SK-N-SH treated with all-trans-retinoic acid at 6 μM for 48 hours (cell line): ENCODE results near the gene PRAMEF1.

Source experiments
- ATAC-seq: fragments of 200-7000 bp; cut with Tn5 transposase; 3 replicates; pipeline ENCODE4 v1.9.1; 2020; ENCODE audit warnings: mild to moderate bottlenecking, moderate library complexity
- ARNTL ChIP-seq: fragments of 450-650 bp; formaldehyde crosslinking; IDR thresholded peaks from 2 replicates; pipeline ENCODE4 v1.5.0; 2020; ENCODE audit warnings: low read depth, mild to moderate bottlenecking, moderate library complexity, borderline replicate concordance
- CREB5 ChIP-seq: fragments of 250-450 bp; sonication (Bioruptor Pico); IDR thresholded peaks from 2 replicates; pipeline ENCODE4 v1.5.1; 2020; ENCODE audit warnings: low read depth, mild to moderate bottlenecking, moderate library complexity
- CSDC2 ChIP-seq: fragments of 250-450 bp; sonication (Bioruptor Pico); IDR thresholded peaks from 2 replicates; pipeline ENCODE4 v1.5.0; 2020; ENCODE audit warnings: mild to moderate bottlenecking, moderate library complexity
- CSRNP3 ChIP-seq: fragments of 250-450 bp; sonication (Bioruptor Pico); IDR thresholded peaks from 2 replicates; pipeline ENCODE4 v1.5.1; 2021; ENCODE audit warnings: mild to moderate bottlenecking, moderate library complexity
- ESRRG ChIP-seq: fragments of 250-450 bp; sonication (Bioruptor Pico); IDR thresholded peaks from 2 replicates; pipeline ENCODE4 v1.6.1; 2021; ENCODE audit warnings: mild to moderate bottlenecking
- GLIS3 ChIP-seq: fragments of 250-450 bp; sonication (Bioruptor Pico); IDR thresholded peaks from 2 replicates; pipeline ENCODE4 v1.5.0; 2020; ENCODE audit warnings: mild to moderate bottlenecking, moderate library complexity
- ISL1 ChIP-seq: fragments of 250-450 bp; sonication (Bioruptor Pico); IDR thresholded peaks from 2 replicates; pipeline ENCODE4 v2.1.2; 2022; ENCODE audit warnings: mild to moderate bottlenecking, moderate library complexity
- OSR1 ChIP-seq: fragments of 250-450 bp; sonication (Bioruptor Pico); IDR thresholded peaks from 2 replicates; pipeline ENCODE4 v1.8.0; 2022; ENCODE audit warnings: moderate library complexity, mild to moderate bottlenecking, inconsistent platforms
- PATZ1 ChIP-seq: fragments of 250-450 bp; sonication (Bioruptor Pico); IDR thresholded peaks from 2 replicates; pipeline ENCODE4 v1.8.0; 2020; ENCODE audit warnings: mild to moderate bottlenecking, moderate library complexity, borderline replicate concordance
- PPARA ChIP-seq: fragments of 250-450 bp; sonication (Bioruptor Pico); IDR thresholded peaks from 2 replicates; pipeline ENCODE4 v1.5.0; 2020; ENCODE audit warnings: mild to moderate bottlenecking, borderline replicate concordance
- RARB ChIP-seq: fragments of 250-450 bp; sonication (Bioruptor Pico); IDR thresholded peaks from 2 replicates; pipeline ENCODE4 v1.8.0; 2021; ENCODE audit warnings: mild to moderate bottlenecking, moderate library complexity
- SNAI2 ChIP-seq: fragments of 250-450 bp; sonication (Bioruptor Pico); IDR thresholded peaks from 2 replicates; pipeline ENCODE4 v1.5.0; 2020; ENCODE audit warnings: mild to moderate bottlenecking, moderate library complexity
- TCF4 ChIP-seq: fragments of 250-450 bp; sonication (Bioruptor Pico); IDR thresholded peaks from 2 replicates; pipeline ENCODE4 v1.8.0; 2021; ENCODE audit warnings: mild to moderate bottlenecking, moderate library complexity, borderline replicate concordance
- TOX ChIP-seq: fragments of 250-450 bp; sonication (Bioruptor Pico); IDR thresholded peaks from 2 replicates; pipeline ENCODE4 v1.8.0; 2021; ENCODE audit warnings: mild to moderate bottlenecking, moderate library complexity, borderline replicate concordance
- ZC3H10 ChIP-seq: fragments of 250-450 bp; sonication (Bioruptor Pico); IDR thresholded peaks from 2 replicates; pipeline ENCODE4 v1.5.1; 2021; ENCODE audit warnings: mild to moderate bottlenecking, moderate library complexity
- ZFP3 ChIP-seq: fragments of 250-450 bp; sonication (Bioruptor Pico); IDR thresholded peaks from 2 replicates; pipeline ENCODE4 v1.5.0; 2020; ENCODE audit warnings: mild to moderate bottlenecking, moderate library complexity
- ZFP30 ChIP-seq: fragments of 450-650 bp; formaldehyde crosslinking; IDR thresholded peaks from 2 replicates; pipeline ENCODE4 v1.5.0; 2022; ENCODE audit warnings: mild to moderate bottlenecking, moderate library complexity
- ZNF565 ChIP-seq: fragments of 450-650 bp; formaldehyde crosslinking; conservative IDR thresholded peaks from 2 replicates; pipeline ENCODE4 v1.5.0; 2020; ENCODE audit warnings: low read depth, mild to moderate bottlenecking, moderate library complexity
- ZNF70 ChIP-seq: fragments of 450-650 bp; formaldehyde crosslinking; IDR thresholded peaks from 2 replicates; pipeline ENCODE4 v1.5.0; 2020; ENCODE audit warnings: mild to moderate bottlenecking, moderate library complexity
- TF ChIP-seq, protein P1 (sequence below): fragments of 250-450 bp; sonication (Bioruptor Pico); IDR thresholded peaks from 2 replicates; pipeline ENCODE4 v1.8.0; 2021; ENCODE audit warnings: low read depth, mild to moderate bottlenecking, moderate library complexity, borderline replicate concordance
- TF ChIP-seq, protein P2 (sequence below): fragments of 250-450 bp; sonication (Bioruptor Pico); IDR thresholded peaks from 2 replicates; pipeline ENCODE4 v1.5.0; 2020; ENCODE audit warnings: mild to moderate bottlenecking, moderate library complexity

PRAMEF1 gene

DNA sequence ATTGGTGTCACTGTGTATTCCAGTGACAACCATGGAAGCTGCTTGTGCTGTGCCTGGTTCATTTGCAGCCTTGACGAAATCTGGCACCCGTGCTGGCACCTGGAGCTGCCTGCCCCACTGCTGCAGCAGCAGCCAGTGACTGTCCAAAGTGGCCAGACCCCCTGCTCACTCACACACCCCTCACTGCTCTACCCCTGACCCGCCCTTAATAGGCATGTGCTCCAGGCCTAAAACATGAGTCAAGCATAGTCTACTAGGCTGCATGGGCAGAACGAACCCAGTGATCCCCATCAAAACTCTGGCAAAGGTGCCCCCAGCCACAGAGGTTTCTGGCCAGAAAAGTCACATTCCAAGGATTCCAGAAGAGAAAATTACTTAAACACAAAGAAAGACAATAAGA, 7.7 kb downstream of the PRAMEF1 start:
- ATAC-seq: no peak
- TF ChIP-seq GLIS3 (CRISPR knock-in tag) (no peak), ZFP30 (CRISPR knock-in tag) (no peak), ZNF565 (no peak), ISL1 (CRISPR knock-in tag) (no peak), RARB (CRISPR knock-in tag) (no peak), CSDC2 (no peak), ESRRG (CRISPR knock-in tag) (no peak), ARNTL (CRISPR knock-in tag) (no peak), OSR1 (CRISPR knock-in tag) (no peak), TCF4 (no peak)
- TF ChIP-seq, protein P1, sequence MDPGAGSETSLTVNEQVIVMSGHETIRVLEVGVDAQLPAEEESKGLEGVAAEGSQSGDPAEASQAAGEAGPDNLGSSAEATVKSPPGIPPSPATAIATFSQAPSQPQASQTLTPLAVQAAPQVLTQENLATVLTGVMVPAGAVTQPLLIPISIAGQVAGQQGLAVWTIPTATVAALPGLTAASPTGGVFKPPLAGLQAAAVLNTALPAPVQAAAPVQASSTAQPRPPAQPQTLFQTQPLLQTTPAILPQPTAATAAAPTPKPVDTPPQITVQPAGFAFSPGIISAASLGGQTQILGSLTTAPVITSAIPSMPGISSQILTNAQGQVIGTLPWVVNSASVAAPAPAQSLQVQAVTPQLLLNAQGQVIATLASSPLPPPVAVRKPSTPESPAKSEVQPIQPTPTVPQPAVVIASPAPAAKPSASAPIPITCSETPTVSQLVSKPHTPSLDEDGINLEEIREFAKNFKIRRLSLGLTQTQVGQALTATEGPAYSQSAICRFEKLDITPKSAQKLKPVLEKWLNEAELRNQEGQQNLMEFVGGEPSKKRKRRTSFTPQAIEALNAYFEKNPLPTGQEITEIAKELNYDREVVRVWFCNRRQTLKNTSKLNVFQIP: no peak

- TF ChIP-seq TOX (CRISPR knock-in tag): no peak
- no peak for TF ChIP-seq CREB5 (CRISPR knock-in tag)
- no peak for TF ChIP-seq CSDC2
- TF ChIP-seq ZFP3 (CRISPR knock-in tag): no peak
- TF ChIP-seq, protein P2, sequence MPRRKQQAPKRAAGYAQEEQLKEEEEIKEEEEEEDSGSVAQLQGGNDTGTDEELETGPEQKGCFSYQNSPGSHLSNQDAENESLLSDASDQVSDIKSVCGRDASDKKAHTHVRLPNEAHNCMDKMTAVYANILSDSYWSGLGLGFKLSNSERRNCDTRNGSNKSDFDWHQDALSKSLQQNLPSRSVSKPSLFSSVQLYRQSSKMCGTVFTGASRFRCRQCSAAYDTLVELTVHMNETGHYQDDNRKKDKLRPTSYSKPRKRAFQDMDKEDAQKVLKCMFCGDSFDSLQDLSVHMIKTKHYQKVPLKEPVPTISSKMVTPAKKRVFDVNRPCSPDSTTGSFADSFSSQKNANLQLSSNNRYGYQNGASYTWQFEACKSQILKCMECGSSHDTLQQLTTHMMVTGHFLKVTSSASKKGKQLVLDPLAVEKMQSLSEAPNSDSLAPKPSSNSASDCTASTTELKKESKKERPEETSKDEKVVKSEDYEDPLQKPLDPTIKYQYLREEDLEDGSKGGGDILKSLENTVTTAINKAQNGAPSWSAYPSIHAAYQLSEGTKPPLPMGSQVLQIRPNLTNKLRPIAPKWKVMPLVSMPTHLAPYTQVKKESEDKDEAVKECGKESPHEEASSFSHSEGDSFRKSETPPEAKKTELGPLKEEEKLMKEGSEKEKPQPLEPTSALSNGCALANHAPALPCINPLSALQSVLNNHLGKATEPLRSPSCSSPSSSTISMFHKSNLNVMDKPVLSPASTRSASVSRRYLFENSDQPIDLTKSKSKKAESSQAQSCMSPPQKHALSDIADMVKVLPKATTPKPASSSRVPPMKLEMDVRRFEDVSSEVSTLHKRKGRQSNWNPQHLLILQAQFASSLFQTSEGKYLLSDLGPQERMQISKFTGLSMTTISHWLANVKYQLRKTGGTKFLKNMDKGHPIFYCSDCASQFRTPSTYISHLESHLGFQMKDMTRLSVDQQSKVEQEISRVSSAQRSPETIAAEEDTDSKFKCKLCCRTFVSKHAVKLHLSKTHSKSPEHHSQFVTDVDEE: no peak
- TF ChIP-seq ZNF565: no peak
- no peak for TF ChIP-seq OSR1 (CRISPR knock-in tag)
- TF ChIP-seq, protein P1: no peak
- TF ChIP-seq PPARA: no peak
- no peak for TF ChIP-seq PATZ1
- no peak for TF ChIP-seq SNAI2 (CRISPR knock-in tag)
- no peak for TF ChIP-seq RARB (CRISPR knock-in tag)
- TF ChIP-seq ZNF70: no peak
- ATAC-seq: no peak
These were observed 8.5 kb downstream of the PRAMEF1 start for GRCh38 chr1:12799730-12800129.

DNA sequence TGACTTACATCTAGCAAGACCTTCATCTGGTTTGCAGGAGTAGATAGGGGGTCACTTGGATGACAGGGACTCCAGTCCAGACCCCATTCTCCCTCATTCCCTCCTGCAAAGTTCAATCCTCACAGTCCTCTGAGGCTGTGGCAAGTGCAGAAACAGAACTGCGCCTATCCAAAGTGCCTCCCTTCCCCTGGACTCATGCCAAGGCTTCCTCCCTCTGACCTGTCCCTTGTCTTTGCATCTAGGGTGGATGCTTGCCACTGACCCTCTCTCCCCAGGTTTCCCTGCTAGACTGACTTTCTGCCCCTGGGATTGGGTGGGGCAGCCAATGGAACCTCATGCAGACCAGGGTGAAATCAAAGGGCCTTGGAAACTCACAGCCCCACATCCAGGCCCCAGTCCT, 18.7 kb downstream of the PRAMEF1 start:
- TF ChIP-seq PPARA (no peak), RARB (CRISPR knock-in tag) (no peak), ZNF70 (no peak), GLIS3 (CRISPR knock-in tag) (no peak), CSDC2 (no peak), ISL1 (CRISPR knock-in tag) (no peak), ZC3H10 (CRISPR knock-in tag) (no peak), CSRNP3 (no peak)
- TF ChIP-seq, protein P2: no peak
- no peak for ATAC-seq
